ENCODE results near the gene IRF6. TPM values are rescaled to one million over a fixed set of nuclear protein-coding genes. Genes with fewer than 3 reads are reported as not detected.
A peak's percentile ranks its signal among the peaks of the same experiment; 100 is the strongest.

Gene IRF6
- polyA plus RNA-seq, 1 experiment = 1.0 TPM

- Histone ChIP-seq H3K27me3 (ENCODE audit: control insufficient read depth, insufficient read depth, low read length) (no peaks in the 10 kb centered on the region), H3K9me3 (ENCODE audit: control insufficient read depth, insufficient read depth, low read length) (no peaks in the 10 kb centered on the region), H3K4me3 (ENCODE audit: low read depth, low read length) (no peak overlapping the region), H3K27ac (ENCODE audit: low read depth, low read length) (no peak overlapping the region)
- CTCF ChIA-PET = interaction anchor here (0.6 to 1.1 kb wide), 2 partner anchors 22 to 181 kb away, joined by 3 read pairs; no protein-coding TSS in a partner anchor
- no peak for TF ChIP-seq CTCF (IDR thresholded peaks at IDR 0.05; ENCODE audit: low read depth, low read length)
- POLR2A ChIA-PET = no interaction called here
- DNase-seq (ENCODE audit: low read depth, low spot score) = no peak
These were observed 35.1 kb downstream of the IRF6 start for GRCh38 chr1:209770636-209771415.

- Histone ChIP-seq H3K9me3 (ENCODE audit: control insufficient read depth, insufficient read depth, low read length) (no peaks in the 10 kb centered on the region), H3K4me3 (ENCODE audit: low read depth, low read length) (no peak overlapping the region), H3K27me3 (ENCODE audit: control insufficient read depth, insufficient read depth, low read length) (no peaks in the 10 kb centered on the region), H3K27ac (ENCODE audit: low read depth, low read length) (peak overlapping the region; percentile 94)
- no peak for TF ChIP-seq CTCF (IDR thresholded peaks at IDR 0.05; ENCODE audit: low read depth, low read length)
- CTCF ChIA-PET = interaction anchor here (0.6 to 2.2 kb wide), 8 partner anchors 9 to 481 kb away, joined by 3 to 7 read pairs (median 3); no protein-coding TSS in a partner anchor
- POLR2A ChIA-PET = interaction anchor here (2.1 kb wide), 1 partner anchor 14 kb away, joined by 10 read pairs; the partner anchor contains the start of gene C1orf74
- DNase-seq (ENCODE audit: low read depth, low spot score) = no peak
These were observed 36.0 kb downstream of the IRF6 start for GRCh38 chr1:209769971-209770370.

GRCh38 chr1:209769171-209769904 is 36.6 kb downstream of the IRF6 start:
- CTCF ChIA-PET = interaction anchor here (0.6 to 2.2 kb wide), 8 partner anchors 9 to 481 kb away, joined by 3 to 7 read pairs (median 3); no protein-coding TSS in a partner anchor

GRCh38 chr1:209768354-209768774 is 37.6 kb downstream of the IRF6 start:
- TF ChIP-seq CTCF (IDR thresholded peaks at IDR 0.05; ENCODE audit: low read depth, low read length) = no peak
- no peak overlapping the region for H3K4me3 ChIP-seq (ENCODE audit: low read depth, low read length)
- CTCF ChIA-PET = interaction anchor here (1.6 to 2.2 kb wide), 2 partner anchors 16 to 55 kb away, joined by 4 to 7 read pairs; no protein-coding TSS in a partner anchor
- no peaks in the 10 kb centered on the region for H3K9me3 ChIP-seq (ENCODE audit: control insufficient read depth, insufficient read depth, low read length)
- POLR2A ChIA-PET = interaction anchor here (2.1 kb wide), 1 partner anchor 16 kb away, joined by 10 read pairs; the partner anchor contains the start of gene C1orf74
- no peak for DNase-seq (ENCODE audit: low read depth, low spot score)
- no peaks in the 10 kb centered on the region for H3K27me3 ChIP-seq (ENCODE audit: control insufficient read depth, insufficient read depth, low read length)
- H3K27ac ChIP-seq (ENCODE audit: low read depth, low read length) = peak overlapping the region; percentile 94

More at GRCh38 chr1:209769171-209769904, 36.6 kb downstream of the IRF6 start:
- peak; percentile 66 for DNase-seq (ENCODE audit: low read depth, low spot score)
- Histone ChIP-seq H3K27me3 (ENCODE audit: control insufficient read depth, insufficient read depth, low read length) (no peaks in the 10 kb centered on the region), H3K27ac (ENCODE audit: low read depth, low read length) (peak overlapping the region; percentile 94), H3K9me3 (ENCODE audit: control insufficient read depth, insufficient read depth, low read length) (no peaks in the 10 kb centered on the region), H3K4me3 (ENCODE audit: low read depth, low read length) (no peak overlapping the region)
- TF ChIP-seq CTCF (IDR thresholded peaks at IDR 0.05; ENCODE audit: low read depth, low read length) = no peak
- POLR2A ChIA-PET = interaction anchor here (0.9 to 2.1 kb wide), 2 partner anchors 15 to 39 kb away, joined by 3 to 10 read pairs; partner anchors contain the start of gene C1orf74
